Mammary epithelial cell (primary cell): Measurements from ENCODE around the gene PRICKLE2.

Experiments
- EZH2 ChIP-seq: IDR thresholded peaks from 2 replicates; pipeline ENCODE4 v1.6.1; 2012; ENCODE audit warnings: low read length, inconsistent platforms, borderline replicate concordance
- TF ChIP-seq, protein P1 (sequence below), 2 donors: IDR thresholded peaks in 1 of 2; conservative IDR thresholded peaks in 1 of 2; 2 replicates each; pipeline ENCODE4 v1.5.1; 2011 to 2012; ENCODE audit warnings: inconsistent platforms in 2 of 2, low read length in 2 of 2, mild to moderate bottlenecking in 2 of 2, control low read depth in 1 of 2, low read depth in 1 of 2; ENCODE audit not compliant: insufficient read depth in 1 of 2; ENCODE audit errors: extremely low read depth in 1 of 2

GRCh38 chr3:64160000-64160695 lies 65.1 kb downstream of the PRICKLE2 start:
- TF ChIP-seq, protein P1, sequence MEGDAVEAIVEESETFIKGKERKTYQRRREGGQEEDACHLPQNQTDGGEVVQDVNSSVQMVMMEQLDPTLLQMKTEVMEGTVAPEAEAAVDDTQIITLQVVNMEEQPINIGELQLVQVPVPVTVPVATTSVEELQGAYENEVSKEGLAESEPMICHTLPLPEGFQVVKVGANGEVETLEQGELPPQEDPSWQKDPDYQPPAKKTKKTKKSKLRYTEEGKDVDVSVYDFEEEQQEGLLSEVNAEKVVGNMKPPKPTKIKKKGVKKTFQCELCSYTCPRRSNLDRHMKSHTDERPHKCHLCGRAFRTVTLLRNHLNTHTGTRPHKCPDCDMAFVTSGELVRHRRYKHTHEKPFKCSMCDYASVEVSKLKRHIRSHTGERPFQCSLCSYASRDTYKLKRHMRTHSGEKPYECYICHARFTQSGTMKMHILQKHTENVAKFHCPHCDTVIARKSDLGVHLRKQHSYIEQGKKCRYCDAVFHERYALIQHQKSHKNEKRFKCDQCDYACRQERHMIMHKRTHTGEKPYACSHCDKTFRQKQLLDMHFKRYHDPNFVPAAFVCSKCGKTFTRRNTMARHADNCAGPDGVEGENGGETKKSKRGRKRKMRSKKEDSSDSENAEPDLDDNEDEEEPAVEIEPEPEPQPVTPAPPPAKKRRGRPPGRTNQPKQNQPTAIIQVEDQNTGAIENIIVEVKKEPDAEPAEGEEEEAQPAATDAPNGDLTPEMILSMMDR (conservative IDR thresholded peaks at IDR 0.05 in 1 of 2, IDR thresholded peaks at IDR 0.05 in 1 of 2; ENCODE audit: extremely low read depth in 1 of 2, insufficient read depth in 1 of 2, low read depth in 1 of 2, low read length in 2 of 2): no peak
- TF ChIP-seq EZH2: no peak
